K562 (cell line): Measurements from ENCODE around the gene LENEP. TPM values are rescaled to one million over a fixed set of nuclear protein-coding genes. Genes with fewer than 3 reads are reported as not detected.

Source experiments
- ARID2 ChIP-seq: fragments of 450-650 bp; IDR thresholded peaks from 2 replicates; pipeline ENCODE4 v1.6.1; 2017; ENCODE audit warnings: antibody characterized with exemption, mild to moderate bottlenecking
- ATF1 ChIP-seq, 2 experiments: fragments of 450-650 bp in 1 of 2; IDR thresholded peaks; 2 replicates each; pipeline ENCODE4 v1.6.1; 2016; ENCODE audit warnings: missing compliant biosample characterization in 1 of 2, missing genetic modification characterization in 1 of 2
- BACH1 ChIP-seq: fragments of 200-800 bp; sonication (Bioruptor generic); IDR thresholded peaks from 2 replicates; pipeline ENCODE4 v1.6.1; 2016; ENCODE audit warnings: missing genetic modification characterization, missing compliant biosample characterization
- DACH1 ChIP-seq: fragments of 450-650 bp; IDR thresholded peaks from 2 replicates; pipeline ENCODE4 v1.6.1; 2018; ENCODE audit not compliant: partially characterized antibody
- ETS2 ChIP-seq: IDR thresholded peaks from 2 replicates; pipeline ENCODE4 v1.6.1; 2016; ENCODE audit warnings: borderline replicate concordance, missing genetic modification characterization, mild to moderate bottlenecking, moderate library complexity, missing compliant biosample characterization; ENCODE audit not compliant: poor library complexity, severe bottlenecking
- EZH2 ChIP-seq: IDR thresholded peaks from 2 replicates; pipeline ENCODE4 v1.6.1; 2012; ENCODE audit warnings: low read depth, mild to moderate bottlenecking, inconsistent platforms, low read length, borderline replicate concordance
- FOXJ2 ChIP-seq: fragments of 200-800 bp; sonication (Bioruptor generic); IDR thresholded peaks from 2 replicates; pipeline ENCODE4 v1.6.1; 2016; ENCODE audit warnings: missing genetic modification characterization, missing compliant biosample characterization
- GABPB2 ChIP-seq: fragments of 250-450 bp; sonication (Bioruptor Pico); conservative IDR thresholded peaks from 2 replicates; pipeline ENCODE4 v1.5.1; 2021; ENCODE audit warnings: mild to moderate bottlenecking
- HDGF ChIP-seq: fragments of 450-650 bp; IDR thresholded peaks from 2 replicates; pipeline ENCODE4 v1.6.1; 2016
- HNRNPUL1 ChIP-seq: fragments of 200-400 bp; formaldehyde crosslinking; IDR thresholded peaks from 2 replicates; pipeline ENCODE4 v1.6.1; 2017; ENCODE audit warnings: low read length
- IFI16 ChIP-seq: fragments of 250-450 bp; sonication (Bioruptor Pico); IDR thresholded peaks from 2 replicates; pipeline ENCODE4 v2.1.2; 2022; ENCODE audit warnings: mild to moderate bottlenecking, inconsistent platforms
- POLR2AphosphoS5 ChIP-seq: IDR thresholded peaks from 2 replicates; pipeline ENCODE4 v1.6.1; 2011; ENCODE audit warnings: mild to moderate bottlenecking, low read depth, low read length, moderate library complexity; ENCODE audit not compliant: control insufficient read depth, insufficient read depth
- PRDM10 ChIP-seq: fragments of 450-650 bp; IDR thresholded peaks from 2 replicates; pipeline ENCODE4 v1.6.1; 2018; ENCODE audit not compliant: partially characterized antibody
- SOX6 ChIP-seq: fragments of 450-650 bp; IDR thresholded peaks from 2 replicates; pipeline ENCODE4 v1.6.1; 2014; ENCODE audit warnings: mild to moderate bottlenecking
- TSC22D4 ChIP-seq: fragments of 450-650 bp; IDR thresholded peaks from 2 replicates; pipeline ENCODE4 v1.6.1; 2016; ENCODE audit warnings: missing genetic modification characterization, missing biosample characterization, control low read depth
- ZFP1 ChIP-seq: fragments of 450-650 bp; formaldehyde crosslinking; IDR thresholded peaks from 2 replicates; pipeline ENCODE4 v1.4.0; 2020; ENCODE audit warnings: mild to moderate bottlenecking, mixed read lengths
- ZKSCAN1 ChIP-seq: fragments of 150-350 bp; IDR thresholded peaks from 2 replicates; pipeline ENCODE4 v1.6.1; 2016; ENCODE audit warnings: low read depth, low read length
- ZNF24 ChIP-seq: fragments of 450-650 bp; IDR thresholded peaks from 2 replicates; pipeline ENCODE4 v1.6.1; 2016
- ZNF324 ChIP-seq: fragments of 250-450 bp; sonication (Bioruptor Pico); IDR thresholded peaks from 2 replicates; pipeline ENCODE4 v1.4.0; 2020; ENCODE audit warnings: mild to moderate bottlenecking
- ZNF354B ChIP-seq: fragments of 250-450 bp; sonication (Bioruptor Pico); IDR thresholded peaks from 2 replicates; pipeline ENCODE4 v1.4.0; 2020
- ZNF512 ChIP-seq: IDR thresholded peaks from 2 replicates; pipeline ENCODE4 v1.6.1; 2016; ENCODE audit warnings: missing genetic modification characterization, missing compliant biosample characterization
- polyA plus RNA-seq, 8 experiments: library from polyadenylated mRNA; depleted of rRNA in 4 of 8; stranded (reverse) in 5 of 8; unstranded in 3 of 8; fragments of >200 nt; fragmentation: Nextera tagmentation in 2 of 8; fragmentation: Illumina TruSeq in 1 of 8; extraction: Ambion mirVana in 2 of 8; extraction: Trizol in 1 of 8; gene quantifications; 2 replicates each; pipeline versions ENCODE4 v1.2.1 to v1.2.3, GENCODE V29; 2011 to 2014; ENCODE audit warnings: inconsistent platforms in 1 of 8, missing spikeins in 1 of 8
- total RNA-seq, 7 experiments: library from RNA; depleted of rRNA in 6 of 7; stranded (reverse); fragments of >200 nt in 6 of 7; fragmentation: Illumina TruSeq in 2 of 7; extraction: Trizol in 2 of 7; gene quantifications; 2 replicates each; pipeline versions ENCODE4 v1.2.1 to v1.2.3, GENCODE V29; 2011 to 2021; ENCODE audit warnings: low replicate concordance in 1 of 7
- TF ChIP-seq, protein P1 (sequence below): fragments of 450-650 bp; formaldehyde crosslinking; IDR thresholded peaks from 2 replicates; pipeline ENCODE4 v1.4.0; 2020; ENCODE audit warnings: mild to moderate bottlenecking, moderate library complexity
- TF ChIP-seq, protein P2 (sequence below): fragments of 450-650 bp; IDR thresholded peaks from 2 replicates; pipeline ENCODE4 v1.6.1; 2016

Gene LENEP
- total and polyA plus RNA-seq, 9 of the 15 experiments (the other 6 are each of a cell fraction or from before 2014, with no cell fraction given), result 0.23 to 0.87 (median 0.67) TPM; not detected in 5

GRCh38 chr1:154999571-155000410 lies 6.4 kb downstream of the LENEP start (continued):
- no peak for TF ChIP-seq ZNF512
- TF ChIP-seq GABPB2 (CRISPR knock-in tag), result no peak
- TF ChIP-seq DACH1, result no peak
- no peak for TF ChIP-seq HDGF
- no peak for TF ChIP-seq ZNF324 (CRISPR knock-in tag)
- TF ChIP-seq POLR2AphosphoS5, result no peak; the same call in 1 of the 2 replicates
- no peak for TF ChIP-seq ZNF24
- TF ChIP-seq FOXJ2 (tag), result no peak
- no peak for TF ChIP-seq ZKSCAN1
- TF ChIP-seq ZFP1 (CRISPR knock-in tag), result no peak
- peak; percentile 76 for TF ChIP-seq PRDM10
- TF ChIP-seq BACH1 (tag), result no peak
- no peak for TF ChIP-seq ARID2
- no peak for TF ChIP-seq ETS2
- TF ChIP-seq, protein P1, sequence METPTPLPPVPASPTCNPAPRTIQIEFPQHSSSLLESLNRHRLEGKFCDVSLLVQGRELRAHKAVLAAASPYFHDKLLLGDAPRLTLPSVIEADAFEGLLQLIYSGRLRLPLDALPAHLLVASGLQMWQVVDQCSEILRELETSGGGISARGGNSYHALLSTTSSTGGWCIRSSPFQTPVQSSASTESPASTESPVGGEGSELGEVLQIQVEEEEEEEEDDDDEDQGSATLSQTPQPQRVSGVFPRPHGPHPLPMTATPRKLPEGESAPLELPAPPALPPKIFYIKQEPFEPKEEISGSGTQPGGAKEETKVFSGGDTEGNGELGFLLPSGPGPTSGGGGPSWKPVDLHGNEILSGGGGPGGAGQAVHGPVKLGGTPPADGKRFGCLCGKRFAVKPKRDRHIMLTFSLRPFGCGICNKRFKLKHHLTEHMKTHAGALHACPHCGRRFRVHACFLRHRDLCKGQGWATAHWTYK (CRISPR knock-in tag), result peak; percentile 19; the same call in 1 of the 2 replicates
- no peak for TF ChIP-seq HNRNPUL1
- no peak for TF ChIP-seq SOX6
- TF ChIP-seq IFI16 (CRISPR knock-in tag), result no peak
- no peak for TF ChIP-seq EZH2
- TF ChIP-seq, protein P2, sequence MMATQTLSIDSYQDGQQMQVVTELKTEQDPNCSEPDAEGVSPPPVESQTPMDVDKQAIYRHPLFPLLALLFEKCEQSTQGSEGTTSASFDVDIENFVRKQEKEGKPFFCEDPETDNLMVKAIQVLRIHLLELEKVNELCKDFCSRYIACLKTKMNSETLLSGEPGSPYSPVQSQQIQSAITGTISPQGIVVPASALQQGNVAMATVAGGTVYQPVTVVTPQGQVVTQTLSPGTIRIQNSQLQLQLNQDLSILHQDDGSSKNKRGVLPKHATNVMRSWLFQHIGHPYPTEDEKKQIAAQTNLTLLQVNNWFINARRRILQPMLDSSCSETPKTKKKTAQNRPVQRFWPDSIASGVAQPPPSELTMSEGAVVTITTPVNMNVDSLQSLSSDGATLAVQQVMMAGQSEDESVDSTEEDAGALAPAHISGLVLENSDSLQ, result no peak
- no peak for TF ChIP-seq TSC22D4 (tag)
- TF ChIP-seq ZNF354B, result no peak
- TF ChIP-seq ATF1 (CRISPR knock-in tag; IDR thresholded peaks at IDR 0.05), result no peak
- no peak for TF ChIP-seq ATF1 (tag; IDR thresholded peaks at IDR 0.05)
